Stimulated activated memory B cell treated with anti-CD40 and anti-IgM and Interleukin-4, amounts not matched to agents 10 μg/mL and 1 μg/mL and 100 μg/mL, for 72 hours (primary cell): ENCODE data around the gene PCYT2.

Experiments
- ATAC-seq: fragments of 150-1000 bp; cut with Tn5 transposase; 2 replicates; pipeline ENCODE4 v1.10.0; 2021
- H3K27ac Mint-ChIP-seq: one replicate; pipeline ENCODE4 v1.8.0; 2022; ENCODE audit warnings: mild to moderate bottlenecking, mixed read lengths
- H3K27me3 Mint-ChIP-seq: one replicate; pipeline ENCODE4 v1.8.0; 2022; ENCODE audit warnings: mixed read lengths
- H3K36me3 Mint-ChIP-seq: one replicate; pipeline ENCODE4 v1.8.0; 2022; ENCODE audit warnings: mixed read lengths
- H3K4me1 Mint-ChIP-seq: one replicate; pipeline ENCODE4 v1.8.0; 2022; ENCODE audit warnings: mixed read lengths
- H3K4me3 Mint-ChIP-seq: one replicate; pipeline ENCODE4 v1.8.0; 2022; ENCODE audit warnings: mild to moderate bottlenecking, moderate library complexity, mixed read lengths
- H3K9me3 Mint-ChIP-seq: one replicate; pipeline ENCODE4 v1.8.0; 2022; ENCODE audit warnings: mixed read lengths

Gene PCYT2

DNA sequence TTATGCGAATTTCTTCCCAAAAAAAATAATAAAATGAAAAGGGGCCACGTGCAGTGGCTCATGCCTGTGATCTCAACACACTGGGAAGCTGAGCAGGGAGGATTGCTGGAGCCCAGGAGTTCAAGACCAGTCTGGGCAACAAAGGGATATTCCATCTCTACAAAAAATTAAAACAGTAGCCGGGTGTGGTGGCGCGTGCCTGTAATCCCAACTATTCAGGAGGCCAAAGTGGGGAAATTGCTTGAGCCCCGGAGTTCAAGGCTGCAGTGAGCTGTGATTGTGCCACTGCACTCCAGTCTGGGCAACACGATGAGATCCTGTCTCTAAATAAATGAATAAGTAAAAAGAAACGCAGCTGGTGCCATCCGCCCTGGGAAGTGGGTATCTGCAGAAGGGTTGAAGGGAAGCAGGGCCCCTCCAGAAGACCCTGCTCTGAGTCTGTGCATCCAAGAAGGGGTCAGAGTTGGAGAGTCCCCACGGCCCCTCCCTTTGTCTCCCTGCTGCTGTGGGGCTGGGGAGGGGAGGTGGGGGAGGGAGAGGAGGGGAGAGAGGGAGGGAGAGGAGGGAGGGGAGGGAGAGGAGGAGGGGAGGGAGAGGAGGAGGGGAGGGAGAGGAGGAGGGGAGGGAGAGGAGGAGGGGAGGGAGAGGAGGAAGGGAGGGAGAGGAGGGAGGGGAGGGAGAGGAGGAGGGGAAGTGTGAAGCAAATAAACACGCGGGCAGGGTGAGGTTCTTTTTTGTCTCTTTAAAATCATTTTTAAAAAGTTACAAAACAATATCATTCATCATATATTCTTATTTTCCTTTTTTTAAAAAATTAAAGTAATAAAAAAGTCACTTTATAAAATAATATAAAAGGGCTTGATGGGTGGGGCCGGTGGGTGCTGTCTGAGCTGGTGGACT lies 40.8 kb upstream of the PCYT2 start:
- Mint-ChIP-seq H3K27ac (no peak overlapping the region), H3K9me3 (no peaks in the 10 kb centered on the region), H3K4me3 (no peak overlapping the region), H3K4me1 (no peaks in the 10 kb centered on the region), H3K36me3 (no peaks in the 10 kb centered on the region), H3K27me3 (peaks cover 45% of the 10 kb centered on the region)
- ATAC-seq: no peak

DNA sequence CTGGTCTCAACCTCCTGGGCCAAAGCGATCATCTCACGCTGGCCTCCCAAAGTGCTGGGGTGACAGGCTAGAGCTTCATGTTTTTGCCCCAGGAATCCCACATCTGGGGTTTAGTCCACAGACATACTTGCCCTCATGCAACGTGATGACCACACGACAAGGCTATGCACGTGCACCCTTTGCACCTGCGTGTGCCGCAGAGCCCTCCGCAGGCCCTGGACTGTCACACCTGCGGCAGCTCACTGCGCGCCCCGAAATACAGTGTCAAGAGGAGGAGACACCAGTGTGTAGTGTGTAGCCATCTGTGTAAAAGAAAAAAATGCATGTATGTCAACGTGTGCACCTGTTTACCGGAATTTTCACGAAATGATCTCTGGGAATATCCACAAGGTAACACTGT lies 39.3 kb upstream of the PCYT2 start:
- no peaks in the 10 kb centered on the region for H3K9me3 Mint-ChIP-seq
- peaks cover 38% of the 10 kb centered on the region for H3K27me3 Mint-ChIP-seq
- no peak overlapping the region for H3K4me3 Mint-ChIP-seq
- no peak for ATAC-seq
- H3K27ac Mint-ChIP-seq: no peak overlapping the region
- H3K36me3 Mint-ChIP-seq: no peaks in the 10 kb centered on the region
- H3K4me1 Mint-ChIP-seq: no peaks in the 10 kb centered on the region

DNA sequence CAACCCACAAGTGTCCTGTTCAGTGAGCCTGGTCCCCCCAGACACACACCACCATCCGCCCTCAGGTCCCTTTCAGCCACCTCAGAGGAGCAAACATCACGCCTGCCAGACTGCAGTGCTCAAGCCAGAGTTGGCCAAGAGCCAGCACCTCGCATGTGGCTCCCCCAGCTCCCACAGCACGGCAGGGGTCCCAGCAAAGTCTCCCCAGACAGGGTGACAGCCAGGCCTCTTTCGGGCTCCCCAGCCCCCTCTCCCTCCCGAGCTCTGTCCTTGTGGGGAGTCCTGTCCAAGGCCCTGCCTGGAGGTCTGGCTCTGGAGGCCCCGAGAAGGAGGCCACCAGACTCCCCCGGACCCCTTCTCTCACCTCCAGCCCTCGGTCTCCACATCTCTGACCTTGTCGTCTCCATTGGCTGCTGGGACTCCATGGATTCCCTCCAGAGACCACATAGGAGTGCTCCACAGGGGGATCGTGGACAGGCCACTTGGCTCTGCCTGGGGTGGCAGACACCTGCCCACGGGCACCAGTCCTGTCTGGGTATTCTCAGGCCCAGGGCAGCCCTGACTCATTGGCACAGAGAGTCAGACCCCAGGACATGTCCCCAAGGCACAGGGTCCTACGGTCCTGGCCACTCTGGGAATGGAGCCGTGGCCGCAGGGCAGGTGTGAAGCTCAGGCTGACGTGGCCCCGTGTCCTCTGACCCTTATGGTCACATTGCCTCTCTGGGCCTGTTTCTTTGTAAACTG lies 37.6 kb upstream of the PCYT2 start:
- peaks cover 38% of the 10 kb centered on the region for H3K27me3 Mint-ChIP-seq
- H3K4me3 Mint-ChIP-seq: no peak overlapping the region
- H3K9me3 Mint-ChIP-seq: no peaks in the 10 kb centered on the region
- no peak overlapping the region for H3K27ac Mint-ChIP-seq
- H3K36me3 Mint-ChIP-seq: no peaks in the 10 kb centered on the region
- no peaks in the 10 kb centered on the region for H3K4me1 Mint-ChIP-seq
- no peak for ATAC-seq

DNA sequence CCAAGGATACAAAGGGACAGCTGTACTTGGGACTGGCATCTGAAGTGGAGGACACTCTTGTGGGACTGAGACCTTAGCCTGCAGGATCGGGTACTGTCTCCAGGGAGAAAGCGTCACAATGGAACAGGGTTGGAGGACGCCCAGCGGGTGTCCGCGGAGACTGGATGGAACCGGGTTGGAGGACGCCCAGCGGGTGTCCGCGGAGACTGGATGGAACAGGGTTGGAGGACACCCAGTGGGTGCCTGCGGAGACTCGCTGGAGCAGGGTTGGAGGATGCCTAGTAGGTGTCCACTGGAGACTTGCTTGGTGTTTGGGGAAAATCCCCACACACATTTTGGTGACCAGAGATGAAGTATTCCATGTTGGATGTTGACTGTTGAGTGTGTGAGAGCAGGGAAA lies 36.0 kb upstream of the PCYT2 start, which contains the start of gene MYADML2:
TSS of gene MYADML2 (minus strand) at position 45 of the 400 bp plus-strand sequence. CDS start 5,492 bp downstream, outside the sequence.
- no peak for ATAC-seq
- Mint-ChIP-seq H3K9me3 (no peaks in the 10 kb centered on the region), H3K4me1 (no peaks in the 10 kb centered on the region), H3K27ac (no peak within 1 kb of the TSS), H3K4me3 (no peak within 1 kb of the TSS), H3K27me3 (peaks cover 38% of the 10 kb centered on the region), H3K36me3 (no peaks in the 10 kb centered on the region)

DNA sequence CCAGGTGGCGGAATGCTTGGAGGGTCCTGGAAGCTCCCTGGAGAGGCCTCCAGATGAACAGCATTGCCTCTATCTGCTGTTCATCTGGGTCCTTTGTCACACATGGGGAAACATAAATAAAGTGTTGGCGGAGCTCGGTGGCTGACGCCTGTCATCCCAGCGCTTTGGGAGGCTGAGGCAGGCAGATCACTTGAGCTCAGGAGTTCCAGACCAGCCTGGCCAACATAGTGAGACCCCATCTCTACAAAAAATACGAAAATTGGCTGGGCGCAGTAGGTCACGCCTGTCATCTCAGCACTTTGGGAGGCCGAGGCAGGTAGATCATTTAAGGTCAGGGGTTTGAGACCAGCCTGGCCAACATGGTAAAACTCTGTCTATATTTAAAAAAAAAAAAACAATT lies 33.7 kb upstream of the PCYT2 start:
- H3K36me3 Mint-ChIP-seq: no peaks in the 10 kb centered on the region
- no peaks in the 10 kb centered on the region for H3K9me3 Mint-ChIP-seq
- H3K4me1 Mint-ChIP-seq: no peaks in the 10 kb centered on the region
- peaks cover 43% of the 10 kb centered on the region for H3K27me3 Mint-ChIP-seq
- no peak for ATAC-seq
- H3K4me3 Mint-ChIP-seq: no peak overlapping the region
- no peak overlapping the region for H3K27ac Mint-ChIP-seq

DNA sequence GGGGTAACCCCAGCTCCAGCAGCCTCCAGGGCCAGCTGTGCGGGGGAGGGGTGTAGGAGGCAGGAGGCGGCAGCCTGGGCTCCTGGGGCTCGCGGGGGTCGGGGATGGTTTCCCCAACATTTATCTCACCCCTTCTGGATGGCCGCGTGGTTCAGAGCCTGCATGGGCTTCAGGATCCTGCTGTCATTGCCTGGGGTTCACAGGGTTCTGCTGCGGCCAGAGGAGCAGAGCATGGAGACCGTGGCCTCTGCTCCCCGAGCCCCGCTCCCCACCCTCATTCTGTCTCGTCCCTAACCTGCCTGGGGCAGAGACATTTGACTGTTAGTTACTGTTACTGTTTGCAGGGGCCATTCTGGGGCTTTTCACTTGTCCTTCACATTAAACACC lies 31.0 kb upstream of the PCYT2 start:
- peaks cover 48% of the 10 kb centered on the region for H3K27me3 Mint-ChIP-seq
- no peaks in the 10 kb centered on the region for H3K9me3 Mint-ChIP-seq
- H3K4me3 Mint-ChIP-seq: no peak overlapping the region
- peaks cover 8% of the 10 kb centered on the region for H3K4me1 Mint-ChIP-seq
- no peak for ATAC-seq
- no peaks in the 10 kb centered on the region for H3K36me3 Mint-ChIP-seq
- no peak overlapping the region for H3K27ac Mint-ChIP-seq

DNA sequence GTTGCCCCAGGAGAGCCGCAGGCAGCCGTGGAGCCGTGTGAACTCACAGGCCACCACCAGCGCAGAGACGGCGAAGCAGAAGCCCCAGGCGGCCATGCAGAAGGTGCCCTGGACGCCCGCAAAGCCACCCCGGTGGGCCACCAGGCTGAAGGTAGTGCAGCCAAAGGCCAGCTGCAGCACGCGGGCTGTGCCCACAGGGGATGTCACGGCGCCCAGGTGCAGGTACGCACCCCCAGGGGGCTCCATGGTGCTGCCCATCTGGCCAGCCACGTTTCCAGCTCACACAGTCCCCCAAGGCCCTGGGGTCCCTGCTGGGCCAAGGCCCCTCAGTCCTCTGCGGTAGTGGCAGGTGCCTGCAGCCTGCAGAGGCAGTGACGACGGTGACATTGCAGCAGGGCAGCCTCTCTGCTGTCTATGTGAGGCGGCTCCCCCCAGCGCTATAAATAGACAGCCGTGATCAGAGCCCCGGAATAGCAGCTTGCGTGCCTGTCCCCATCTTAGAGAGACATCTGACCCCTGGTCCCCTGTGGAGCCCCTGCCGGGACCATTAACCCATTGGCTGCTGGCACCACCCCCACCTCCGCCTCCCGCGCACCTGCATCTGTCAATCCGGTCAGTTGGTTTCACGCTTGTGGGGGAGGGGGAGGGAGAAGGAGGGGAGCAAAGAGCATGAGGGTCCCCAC lies 30.4 kb upstream of the PCYT2 start:
- H3K27ac Mint-ChIP-seq: no peak overlapping the region
- no peaks in the 10 kb centered on the region for H3K36me3 Mint-ChIP-seq
- peaks cover 10% of the 10 kb centered on the region for H3K4me1 Mint-ChIP-seq
- H3K4me3 Mint-ChIP-seq: no peak overlapping the region
- no peak for ATAC-seq
- H3K9me3 Mint-ChIP-seq: no peaks in the 10 kb centered on the region
- peaks cover 43% of the 10 kb centered on the region for H3K27me3 Mint-ChIP-seq

DNA sequence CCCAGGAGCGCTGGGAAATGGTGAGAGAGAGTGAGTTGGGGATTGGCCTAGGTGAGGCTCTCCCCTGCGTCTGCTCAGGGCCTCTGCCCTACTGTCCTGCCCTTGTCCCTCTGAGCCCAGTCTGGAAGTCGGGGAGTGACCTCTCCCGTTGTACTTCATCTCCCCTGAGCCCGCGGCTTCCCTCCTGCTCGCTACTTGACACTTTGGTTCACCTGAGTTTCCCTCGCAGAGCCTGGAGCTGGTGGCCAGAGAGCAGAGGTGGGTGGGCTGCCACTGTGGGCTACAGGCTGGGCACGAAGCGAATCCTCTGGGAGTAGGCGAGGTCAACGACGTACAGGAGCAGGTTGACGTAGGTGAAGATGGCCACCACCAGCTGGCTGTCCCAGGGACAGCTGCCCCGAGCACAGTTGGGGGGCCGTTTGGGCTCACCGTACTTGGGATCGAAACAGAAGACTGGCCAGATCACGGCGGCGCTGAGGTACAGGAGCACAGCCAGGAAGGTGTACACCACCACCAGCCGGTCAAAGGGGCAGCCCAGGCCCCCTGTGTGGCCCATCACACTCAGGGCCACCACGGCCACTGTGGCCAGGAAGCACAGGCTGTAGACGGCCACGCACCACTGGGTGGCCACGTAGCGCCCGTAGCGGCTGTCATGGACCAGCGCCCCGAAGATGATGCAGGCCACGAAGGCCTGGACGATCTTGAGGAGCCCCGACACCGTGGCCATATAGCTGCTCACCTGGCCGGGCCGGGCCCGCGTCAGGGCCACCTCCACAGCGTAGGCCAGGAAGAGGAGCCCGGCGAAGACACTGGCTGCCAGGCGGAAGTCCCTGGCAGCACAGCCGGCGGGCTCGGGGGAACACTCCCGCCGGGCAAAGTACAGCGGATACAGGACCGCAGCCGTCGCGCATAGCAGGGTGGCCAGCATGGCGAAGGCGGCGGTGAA lies 29.6 kb upstream of the PCYT2 start:
- peaks cover 42% of the 10 kb centered on the region for H3K27me3 Mint-ChIP-seq
- no peak for ATAC-seq
- peaks cover 19% of the 10 kb centered on the region for H3K4me1 Mint-ChIP-seq
- no peaks in the 10 kb centered on the region for H3K9me3 Mint-ChIP-seq
- H3K4me3 Mint-ChIP-seq: no peak overlapping the region
- H3K27ac Mint-ChIP-seq: no peak overlapping the region
- H3K36me3 Mint-ChIP-seq: no peaks in the 10 kb centered on the region

DNA sequence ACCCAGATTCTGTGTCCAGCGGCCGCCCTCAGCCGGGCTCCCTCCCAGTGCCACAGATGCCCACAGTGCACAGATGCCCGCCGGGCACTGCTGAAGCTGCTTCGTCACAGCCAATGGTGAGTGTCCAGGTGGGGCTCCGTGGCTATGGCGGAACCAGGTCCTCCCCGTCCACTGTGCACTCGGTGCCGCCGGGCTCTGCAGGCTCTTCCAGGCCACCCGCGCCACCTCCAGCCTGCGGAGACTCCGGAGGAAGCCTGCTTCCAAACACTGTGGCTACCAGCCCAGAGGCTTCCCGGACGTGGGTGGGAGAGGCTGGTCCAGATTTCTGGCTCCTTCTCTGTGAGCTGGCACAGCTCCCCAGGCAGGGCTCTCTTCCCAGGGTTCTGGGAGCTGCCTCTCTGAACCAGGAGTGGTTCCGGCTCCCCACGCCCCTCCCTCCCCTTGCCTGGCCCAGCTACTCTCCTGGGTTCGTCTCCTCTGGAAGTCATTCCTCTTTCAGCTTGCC lies 28.7 kb upstream of the PCYT2 start:
- H3K36me3 Mint-ChIP-seq: peaks cover 1% of the 10 kb centered on the region
- H3K4me1 Mint-ChIP-seq: peaks cover 22% of the 10 kb centered on the region
- H3K27me3 Mint-ChIP-seq: peaks cover 33% of the 10 kb centered on the region
- no peak for ATAC-seq
- no peak overlapping the region for H3K27ac Mint-ChIP-seq
- no peak overlapping the region for H3K4me3 Mint-ChIP-seq
- no peaks in the 10 kb centered on the region for H3K9me3 Mint-ChIP-seq

DNA sequence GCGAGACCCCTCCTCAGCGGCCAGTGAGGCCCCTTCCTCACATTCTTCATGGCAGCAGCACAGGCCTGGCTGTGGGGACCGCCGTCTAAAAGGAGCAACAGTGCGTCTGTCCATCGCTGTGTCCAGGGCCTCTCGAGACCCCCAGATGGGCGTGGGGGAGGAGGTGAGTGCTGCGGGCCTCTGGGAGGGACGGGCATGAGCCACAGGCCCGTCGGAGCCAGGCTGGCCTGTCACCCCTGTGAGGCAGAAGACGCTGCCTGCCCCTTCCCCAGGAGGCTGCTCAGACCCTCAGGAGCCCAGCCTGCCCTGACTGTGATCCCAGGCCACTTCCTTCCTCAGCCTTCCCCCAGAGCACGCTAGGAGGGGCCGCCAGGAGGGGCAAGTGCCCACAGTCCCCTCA lies 28.0 kb upstream of the PCYT2 start:
- Mint-ChIP-seq H3K4me1 (peaks cover 22% of the 10 kb centered on the region), H3K27me3 (peaks cover 26% of the 10 kb centered on the region), H3K36me3 (peaks cover 5% of the 10 kb centered on the region), H3K9me3 (no peaks in the 10 kb centered on the region), H3K27ac (no peak overlapping the region), H3K4me3 (no peak overlapping the region)
- no peak for ATAC-seq

DNA sequence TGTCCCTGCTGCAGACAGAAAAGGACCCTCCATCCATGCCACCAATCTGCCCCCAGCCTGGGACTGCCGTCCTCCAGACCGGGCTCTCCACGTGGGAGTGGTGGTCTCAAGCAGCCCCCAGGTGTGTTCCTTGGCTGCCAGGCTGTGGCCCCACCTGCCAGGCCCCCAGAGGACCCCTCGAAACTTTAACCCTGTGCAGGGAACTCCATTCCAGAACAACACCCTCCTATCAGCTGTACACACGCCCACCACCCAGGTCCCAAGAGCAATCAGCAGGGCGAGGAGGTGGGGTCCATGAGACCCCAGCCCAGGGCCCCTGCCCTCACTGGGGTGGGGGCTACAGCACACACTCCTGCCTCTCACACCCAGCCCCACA lies 24.5 kb upstream of the PCYT2 start:
- peaks cover 41% of the 10 kb centered on the region for H3K27me3 Mint-ChIP-seq
- ATAC-seq: no peak
- peaks cover 34% of the 10 kb centered on the region for H3K4me1 Mint-ChIP-seq
- H3K9me3 Mint-ChIP-seq: no peaks in the 10 kb centered on the region
- peaks cover 10% of the 10 kb centered on the region for H3K36me3 Mint-ChIP-seq
- H3K4me3 Mint-ChIP-seq: peak overlapping the region; percentile 50
- H3K27ac Mint-ChIP-seq: no peak overlapping the region

DNA sequence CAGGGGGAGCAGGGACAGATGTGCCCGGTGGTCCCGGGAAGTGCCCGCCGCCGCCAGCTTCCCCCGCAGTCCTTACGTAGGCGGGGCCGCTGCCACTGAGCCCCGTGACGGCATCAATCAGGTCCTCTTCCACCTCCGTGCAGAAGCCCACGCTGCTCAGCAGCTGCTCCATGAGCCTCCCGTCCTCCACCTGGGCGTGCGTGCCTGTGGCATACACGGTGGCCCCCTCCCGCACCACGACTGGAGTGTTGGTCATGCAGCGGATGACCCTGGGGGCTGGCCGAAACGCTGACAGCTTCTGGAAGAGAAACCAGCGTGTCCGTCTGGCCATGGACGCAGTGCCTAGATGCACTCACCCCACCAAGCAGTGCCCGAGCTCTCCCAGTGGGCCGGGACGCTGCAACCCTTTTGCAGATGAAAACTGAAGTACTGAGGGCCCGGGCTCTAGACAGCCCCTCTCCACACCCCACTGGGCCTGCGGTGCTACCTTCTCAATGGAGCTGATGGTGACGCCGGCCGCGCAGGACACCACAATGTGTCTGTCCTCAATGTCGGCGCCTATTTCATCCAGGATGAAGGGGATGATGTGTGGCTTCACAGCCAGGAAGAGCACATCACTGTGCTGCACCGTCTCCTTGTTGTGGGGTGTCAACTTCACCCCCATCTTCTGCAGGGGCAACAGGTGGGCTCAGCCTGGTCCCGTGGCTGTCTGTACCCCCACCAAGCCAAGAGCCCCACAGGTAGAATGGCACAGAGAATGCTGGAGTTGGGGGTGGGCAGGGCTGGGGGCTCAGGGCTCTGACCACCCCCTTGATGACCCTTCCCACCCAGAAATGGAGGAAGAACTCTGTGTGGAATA lies 23.9 kb upstream of the PCYT2 start:
- Mint-ChIP-seq H3K4me1 (peaks cover 35% of the 10 kb centered on the region), H3K27ac (no peak overlapping the region), H3K36me3 (peaks cover 10% of the 10 kb centered on the region), H3K27me3 (peaks cover 41% of the 10 kb centered on the region), H3K9me3 (no peaks in the 10 kb centered on the region), H3K4me3 (peak overlapping the region; percentile 50)
- ATAC-seq: no peak

DNA sequence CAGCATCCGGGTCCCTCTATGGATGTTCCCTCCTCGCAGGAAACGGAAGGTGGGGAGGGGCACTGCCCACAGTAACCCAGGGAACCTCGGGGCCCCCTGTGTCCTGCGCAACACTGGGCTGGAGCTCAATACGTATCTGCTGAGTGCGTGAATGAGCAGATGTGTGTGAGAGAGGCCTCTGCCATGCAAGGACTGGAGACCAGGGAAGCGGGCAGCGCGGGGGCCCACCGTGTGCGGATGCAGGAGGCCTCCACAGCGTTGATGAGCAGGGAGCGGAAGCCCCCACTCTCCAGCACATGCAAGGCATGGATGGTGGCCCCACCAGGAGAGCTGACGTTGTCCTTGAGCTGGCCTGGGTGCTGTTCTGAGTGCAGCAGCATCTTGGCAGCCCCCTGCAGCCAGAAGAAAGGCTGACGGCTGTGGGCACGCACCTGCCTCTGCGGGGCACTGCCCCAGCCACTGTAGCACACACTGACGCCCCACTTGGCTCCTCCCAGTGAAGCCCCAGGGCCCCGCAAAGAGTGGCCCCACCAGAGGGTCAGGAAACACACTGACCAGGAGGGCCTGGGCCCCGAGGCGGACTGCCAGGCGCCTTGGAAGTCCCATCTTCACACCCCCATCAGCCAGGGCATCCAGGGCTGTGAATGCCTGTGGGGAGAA lies 23.0 kb upstream of the PCYT2 start:
- Mint-ChIP-seq H3K27me3 (peaks cover 48% of the 10 kb centered on the region), H3K36me3 (peaks cover 10% of the 10 kb centered on the region), H3K27ac (no peak overlapping the region), H3K9me3 (no peaks in the 10 kb centered on the region), H3K4me3 (no peak overlapping the region), H3K4me1 (peaks cover 35% of the 10 kb centered on the region)
- ATAC-seq: no peak
